Colonic mucosa (tissue), 4 donors: ENCODE data around the gene FGFR1OP2. TPM values are rescaled to one million over a fixed set of nuclear protein-coding genes. Genes with fewer than 3 reads are reported as not detected.

ENCODE experiments used
- DNase-seq: peaks from one replicate; pipeline ENCODE4 v3.0.0-alpha.2; 2020
- H3K27ac ChIP-seq: fragments of 200-600 bp; one replicate; pipeline ENCODE4 v1.8.0; 2021
- H3K27me3 ChIP-seq: fragments of 200-600 bp; one replicate; pipeline ENCODE4 v1.8.0; 2021
- H3K36me3 ChIP-seq: fragments of 200-600 bp; one replicate; pipeline ENCODE4 v1.8.0; 2021
- H3K4me1 ChIP-seq: fragments of 200-600 bp; one replicate; pipeline ENCODE4 v1.8.0; 2021; ENCODE audit warnings: mild to moderate bottlenecking
- H3K4me3 ChIP-seq: fragments of 200-600 bp; one replicate; pipeline ENCODE4 v1.8.0; 2021
- H3K9ac ChIP-seq, 2 donors: one replicate each; pipeline ENCODE4 v1.7.0; 2013; ENCODE audit warnings: control low read depth in 2 of 2, low read depth in 2 of 2, low read length in 2 of 2
- H3K9me3 ChIP-seq: fragments of 200-600 bp; one replicate; pipeline ENCODE4 v1.8.0; 2021
- intact Hi-C: fragments of 100-400 bp; cut with DNase I; formaldehyde crosslinking; loops from one replicate; pipeline ENCODE4 v1.14.1; 2022
- total RNA-seq, 2 donors: library from RNA; stranded (reverse); fragmentation: NEBNext Ultra II Directional in 1 of 2; extraction: Animal tissue kit (Norgen Biotek cat#: 25700) in 1 of 2; gene quantifications; one replicate each; pipeline ENCODE4 v1.2.1, GENCODE V29; 2021
- TF ChIP-seq, protein P1 (sequence below): fragments of 200-600 bp; IDR thresholded peaks from one replicate; pipeline ENCODE4 v1.8.0; 2022; ENCODE audit warnings: antibody characterized with exemption, mild to moderate bottlenecking
- donor health status: healthy.
- donor health status: DM: no; HTN: no; CAD: no.
- donor health status: DM: no; HTN: no; CAD: no.

FGFR1OP2 gene
- total RNA-seq, 2 donors from 2014 or later = 26.4 to 31.1 TPM

- TF ChIP-seq, protein P1, sequence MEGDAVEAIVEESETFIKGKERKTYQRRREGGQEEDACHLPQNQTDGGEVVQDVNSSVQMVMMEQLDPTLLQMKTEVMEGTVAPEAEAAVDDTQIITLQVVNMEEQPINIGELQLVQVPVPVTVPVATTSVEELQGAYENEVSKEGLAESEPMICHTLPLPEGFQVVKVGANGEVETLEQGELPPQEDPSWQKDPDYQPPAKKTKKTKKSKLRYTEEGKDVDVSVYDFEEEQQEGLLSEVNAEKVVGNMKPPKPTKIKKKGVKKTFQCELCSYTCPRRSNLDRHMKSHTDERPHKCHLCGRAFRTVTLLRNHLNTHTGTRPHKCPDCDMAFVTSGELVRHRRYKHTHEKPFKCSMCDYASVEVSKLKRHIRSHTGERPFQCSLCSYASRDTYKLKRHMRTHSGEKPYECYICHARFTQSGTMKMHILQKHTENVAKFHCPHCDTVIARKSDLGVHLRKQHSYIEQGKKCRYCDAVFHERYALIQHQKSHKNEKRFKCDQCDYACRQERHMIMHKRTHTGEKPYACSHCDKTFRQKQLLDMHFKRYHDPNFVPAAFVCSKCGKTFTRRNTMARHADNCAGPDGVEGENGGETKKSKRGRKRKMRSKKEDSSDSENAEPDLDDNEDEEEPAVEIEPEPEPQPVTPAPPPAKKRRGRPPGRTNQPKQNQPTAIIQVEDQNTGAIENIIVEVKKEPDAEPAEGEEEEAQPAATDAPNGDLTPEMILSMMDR = no peak
- H3K36me3 ChIP-seq = no peaks in the 10 kb centered on the region
- H3K4me3 ChIP-seq = no peak overlapping the region
- no peak for DNase-seq
- no peak overlapping the region for H3K9ac ChIP-seq
- no peaks in the 10 kb centered on the region for H3K27me3 ChIP-seq
- no peaks in the 10 kb centered on the region for H3K9me3 ChIP-seq
- intact Hi-C loops = no loop called here
- H3K27ac ChIP-seq = no peak overlapping the region
- H3K4me1 ChIP-seq = no peaks in the 10 kb centered on the region
Measured at GRCh38 chr12:27003421-27004381, 65.4 kb downstream of the FGFR1OP2 start.

- H3K36me3 ChIP-seq = no peaks in the 10 kb centered on the region
- H3K27me3 ChIP-seq = no peaks in the 10 kb centered on the region
- DNase-seq = no peak
- intact Hi-C loops = no loop called here
- H3K4me1 ChIP-seq = no peaks in the 10 kb centered on the region
- no peaks in the 10 kb centered on the region for H3K9me3 ChIP-seq
- H3K4me3 ChIP-seq = no peak overlapping the region
- TF ChIP-seq, protein P1 = no peak
- H3K9ac ChIP-seq = no peak overlapping the region
- H3K27ac ChIP-seq = no peak overlapping the region
Measured at GRCh38 chr12:27005495-27005894, 67.2 kb downstream of the FGFR1OP2 start.

DNA sequence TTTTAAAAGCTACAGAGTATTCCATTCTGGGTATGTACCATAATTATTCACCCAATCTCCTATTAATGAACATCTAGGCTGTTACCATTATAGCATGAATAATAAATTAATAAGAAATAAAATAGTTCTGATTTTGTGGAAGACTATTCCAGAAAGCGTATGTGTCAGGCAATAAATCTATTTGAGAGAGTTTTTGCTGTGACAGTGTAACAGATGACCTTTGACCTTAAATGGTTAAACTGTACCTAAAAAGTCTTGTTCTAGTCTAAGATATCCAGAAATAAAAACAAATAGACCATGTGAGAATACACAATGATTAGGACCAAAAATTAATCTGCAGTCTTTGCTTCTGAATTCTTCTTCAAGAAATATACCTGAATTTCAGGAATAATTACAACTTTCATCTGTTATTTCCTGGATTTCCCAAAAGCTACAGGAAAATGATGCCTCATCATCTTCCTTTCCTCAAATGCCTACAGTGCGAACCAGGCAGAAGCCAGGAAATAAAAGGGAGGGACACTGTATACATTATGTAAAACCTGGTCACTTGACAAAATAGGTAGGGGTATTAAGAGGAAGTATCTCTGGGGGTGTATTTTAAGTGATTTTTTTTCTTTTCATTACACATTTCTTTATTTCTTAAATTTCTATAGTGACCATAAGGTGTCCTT lies 68.7 kb downstream of the FGFR1OP2 start:
- TF ChIP-seq, protein P1 = no peak
- no peak overlapping the region for H3K4me3 ChIP-seq
- DNase-seq = no peak
- intact Hi-C loops = no loop called here
- H3K9ac ChIP-seq = no peak overlapping the region
- no peaks in the 10 kb centered on the region for H3K9me3 ChIP-seq
- H3K36me3 ChIP-seq = no peaks in the 10 kb centered on the region
- no peaks in the 10 kb centered on the region for H3K4me1 ChIP-seq
- H3K27me3 ChIP-seq = no peaks in the 10 kb centered on the region
- no peak overlapping the region for H3K27ac ChIP-seq

GRCh38 chr12:27008081-27008480 lies 69.8 kb downstream of the FGFR1OP2 start:
- intact Hi-C loops = no loop called here
- TF ChIP-seq, protein P1 = no peak
- no peak overlapping the region for H3K27ac ChIP-seq

DNA sequence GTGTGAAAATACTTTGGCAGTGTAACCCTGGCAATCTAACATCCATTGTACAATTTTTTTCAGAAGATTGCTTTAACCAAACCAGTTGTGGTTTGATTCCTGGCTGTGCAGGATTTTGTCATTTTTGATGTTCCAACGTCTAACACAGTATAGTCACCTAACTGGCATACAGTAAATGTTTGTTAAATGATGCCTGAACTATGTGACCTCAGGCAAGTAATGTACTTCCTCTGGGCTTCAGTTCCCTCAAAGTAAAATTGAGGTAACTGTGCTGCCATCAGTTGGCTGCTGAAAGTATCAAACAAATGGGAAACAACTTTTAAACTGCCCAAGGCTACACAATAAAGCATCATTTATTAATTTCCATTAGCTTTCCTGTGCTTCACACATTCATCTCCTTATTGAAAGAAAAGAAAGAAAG lies 71.6 kb downstream of the FGFR1OP2 start:
- no peaks in the 10 kb centered on the region for H3K36me3 ChIP-seq
- H3K9ac ChIP-seq = no peak overlapping the region
- intact Hi-C loops = loop anchor here (5.0 to 10.0 kb wide), 2 partner anchors 68 to 155 kb away; no protein-coding TSS in a partner anchor
- H3K4me3 ChIP-seq = no peak overlapping the region
- no peaks in the 10 kb centered on the region for H3K9me3 ChIP-seq
- TF ChIP-seq, protein P1 = no peak
- no peak overlapping the region for H3K27ac ChIP-seq
- H3K4me1 ChIP-seq = peaks cover 4% of the 10 kb centered on the region
- H3K27me3 ChIP-seq = no peaks in the 10 kb centered on the region
- DNase-seq = no peak

More at GRCh38 chr12:27008081-27008480, 69.8 kb downstream of the FGFR1OP2 start:
- H3K27me3 ChIP-seq = no peaks in the 10 kb centered on the region
- H3K4me3 ChIP-seq = no peak overlapping the region
- H3K9ac ChIP-seq = no peak overlapping the region
- H3K36me3 ChIP-seq = no peaks in the 10 kb centered on the region
- H3K4me1 ChIP-seq = no peaks in the 10 kb centered on the region
- no peaks in the 10 kb centered on the region for H3K9me3 ChIP-seq
- DNase-seq = no peak
